CD4-positive, alpha-beta T cell (primary cell): Measurements from ENCODE around the gene DHRS4L2. TPM values are rescaled to one million over a fixed set of nuclear protein-coding genes. Genes with fewer than 3 reads are reported as not detected.

Experiments
- ATAC-seq: fragments of 200-7000 bp; cut with Tn5 transposase; one replicate; pipeline ENCODE4 v1.10.0; 2022; ENCODE audit warnings: mild to moderate bottlenecking; ENCODE audit not compliant: poor library complexity
- CTCF ChIA-PET: fragments of 350-600 bp; sonication (Branson Sonifier 250); formaldehyde crosslinking; loops from one replicate; lab custom pipeline; 2021; ENCODE audit warnings: antibody characterized with exemption, inconsistent platforms; lab: Charles Lee
- POLR2A ChIA-PET: fragments of 350-600 bp; sonication (Branson Sonifier 250); formaldehyde crosslinking; loops from one replicate; lab custom pipeline; 2021; ENCODE audit warnings: antibody characterized with exemption, inconsistent platforms; lab: Charles Lee
- DNase-seq, 14 experiments: peaks; one replicate each; pipeline ENCODE4 v3.0.0-alpha.2; 2013 to 2020; ENCODE audit warnings: mixed read lengths in 2 of 14
- H3K27ac ChIP-seq, 2 donors: one replicate each; pipeline versions ENCODE4 v1.5.1 to v1.7.0; 2013; ENCODE audit warnings: low read length in 2 of 2, low read depth in 1 of 2, mild to moderate bottlenecking in 1 of 2
- H3K27me3 ChIP-seq, 2 experiments: 1 replicate in 1 of 2; 2 replicates in 1 of 2; pipeline versions ENCODE4 v1.6.1 to v1.7.0; 2013; ENCODE audit warnings: low read length in 2 of 2, control low read depth in 1 of 2, mild to moderate bottlenecking in 1 of 2, moderate library complexity in 1 of 2; ENCODE audit not compliant: insufficient read depth in 2 of 2, control insufficient read depth in 1 of 2
- H3K36me3 ChIP-seq: one replicate; pipeline ENCODE4 v1.6.1; 2013; ENCODE audit warnings: low read length, control low read depth; ENCODE audit not compliant: insufficient read depth
- H3K4me1 ChIP-seq: one replicate; pipeline ENCODE4 v1.6.1; 2013; ENCODE audit warnings: low read length, control low read depth; ENCODE audit not compliant: insufficient read depth
- H3K4me3 ChIP-seq: one replicate; pipeline ENCODE4 v1.5.1; 2013; ENCODE audit warnings: mild to moderate bottlenecking, low read length, moderate library complexity
- H3K9me3 ChIP-seq, 2 experiments: 1 replicate in 1 of 2; 2 replicates in 1 of 2; pipeline versions ENCODE4 v1.6.1 to v1.7.0; 2013; ENCODE audit warnings: low read length in 2 of 2, mild to moderate bottlenecking in 2 of 2, control low read depth in 1 of 2, moderate library complexity in 1 of 2; ENCODE audit not compliant: control insufficient read depth in 1 of 2, insufficient read depth in 1 of 2
- H3K27ac Mint-ChIP-seq: one replicate; pipeline ENCODE4 v1.8.0; 2020; ENCODE audit warnings: mixed read lengths
- H3K27me3 Mint-ChIP-seq: one replicate; pipeline ENCODE4 v1.8.0; 2021; ENCODE audit warnings: mixed read lengths
- H3K36me3 Mint-ChIP-seq: one replicate; pipeline ENCODE4 v1.8.0; 2021; ENCODE audit warnings: low read depth, mixed read lengths
- H3K4me1 Mint-ChIP-seq: one replicate; pipeline ENCODE4 v1.8.0; 2021; ENCODE audit warnings: low read depth, mixed read lengths
- H3K4me3 Mint-ChIP-seq: one replicate; pipeline ENCODE4 v1.8.0; 2020; ENCODE audit warnings: mild to moderate bottlenecking, mixed read lengths
- H3K9me3 Mint-ChIP-seq: one replicate; pipeline ENCODE4 v1.8.0; 2020; ENCODE audit warnings: mixed read lengths
- intact Hi-C, 2 experiments: fragments of 100-400 bp; cut with DNase I in 1 of 2; cut with micrococcal nuclease in 1 of 2; formaldehyde crosslinking; loops; one replicate each; pipeline versions ENCODE4 v1.15.1 to v1.9.0; 2023 to 2025; cut with DNase I, micrococcal nuclease
- total RNA-seq, 174 experiments: library from RNA in 2 of 174; stranded (reverse) in 2 of 174; gene quantifications; one replicate each; pipeline ENCODE4 v1.2.3 and lab custom pipeline; 2021 to 2026
- TF ChIP-seq, protein P1 (sequence below): fragments of 200-600 bp; IDR thresholded peaks from one replicate; pipeline ENCODE4 v1.8.0; 2022; ENCODE audit warnings: antibody characterized with exemption, mild to moderate bottlenecking

The DHRS4L2 gene
- total RNA-seq, 2 experiments from 2014 or later: 8.3 to 8.7 TPM

DNA sequence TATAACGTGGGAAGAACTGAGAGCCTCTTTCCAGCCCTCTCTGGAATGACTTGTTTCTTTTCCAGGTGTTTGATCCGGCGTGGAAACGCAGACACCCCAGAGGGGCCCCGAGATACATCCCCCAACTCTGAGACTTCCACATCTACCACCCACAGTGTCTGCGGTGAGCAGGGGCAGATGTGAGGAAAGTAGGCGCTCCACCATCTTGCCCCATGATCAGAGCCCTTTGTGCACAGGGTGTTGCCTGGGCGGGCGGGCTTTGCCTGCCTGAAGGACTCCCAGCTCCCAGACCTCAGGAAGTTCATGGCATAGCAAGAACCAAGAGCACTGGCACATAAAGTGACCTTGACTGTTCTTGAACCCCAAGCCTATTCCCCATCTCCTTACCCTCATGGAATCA, 65.9 kb downstream of the DHRS4L2 start:
- Mint-ChIP-seq H3K9me3 (no peaks in the 10 kb centered on the region), H3K36me3 (no peaks in the 10 kb centered on the region), H3K4me1 (peaks cover 14% of the 10 kb centered on the region), H3K27ac (no peak overlapping the region), H3K27me3 (peaks cover 25% of the 10 kb centered on the region), H3K4me3 (peak overlapping the region; percentile 34)
- ATAC-seq (no peak), DNase-seq (no peak)
- Histone ChIP-seq H3K27ac (no peak overlapping the region), H3K4me1 (peaks cover 21% of the 10 kb centered on the region), H3K4me3 (no peak overlapping the region), H3K36me3 (no peaks in the 10 kb centered on the region), H3K27me3 (peaks cover 0 to 16% of the 10 kb centered on the region in 2 experiments), H3K9me3 (peaks cover 0 to 10% of the 10 kb centered on the region in 2 experiments)
- POLR2A ChIA-PET: interaction anchor here (1.2 to 1.3 kb wide), 2 partner anchors 27 to 106 kb away, joined by 3 to 6 read pairs; partner anchors contain the start of gene IRF9
- intact Hi-C loops: no loop called here
- CTCF ChIA-PET: interaction anchor here (1.4 to 1.6 kb wide), 2 partner anchors 54 to 161 kb away, joined by 3 read pairs; partner anchors contain the start of gene MDP1
- TF ChIP-seq, protein P1, sequence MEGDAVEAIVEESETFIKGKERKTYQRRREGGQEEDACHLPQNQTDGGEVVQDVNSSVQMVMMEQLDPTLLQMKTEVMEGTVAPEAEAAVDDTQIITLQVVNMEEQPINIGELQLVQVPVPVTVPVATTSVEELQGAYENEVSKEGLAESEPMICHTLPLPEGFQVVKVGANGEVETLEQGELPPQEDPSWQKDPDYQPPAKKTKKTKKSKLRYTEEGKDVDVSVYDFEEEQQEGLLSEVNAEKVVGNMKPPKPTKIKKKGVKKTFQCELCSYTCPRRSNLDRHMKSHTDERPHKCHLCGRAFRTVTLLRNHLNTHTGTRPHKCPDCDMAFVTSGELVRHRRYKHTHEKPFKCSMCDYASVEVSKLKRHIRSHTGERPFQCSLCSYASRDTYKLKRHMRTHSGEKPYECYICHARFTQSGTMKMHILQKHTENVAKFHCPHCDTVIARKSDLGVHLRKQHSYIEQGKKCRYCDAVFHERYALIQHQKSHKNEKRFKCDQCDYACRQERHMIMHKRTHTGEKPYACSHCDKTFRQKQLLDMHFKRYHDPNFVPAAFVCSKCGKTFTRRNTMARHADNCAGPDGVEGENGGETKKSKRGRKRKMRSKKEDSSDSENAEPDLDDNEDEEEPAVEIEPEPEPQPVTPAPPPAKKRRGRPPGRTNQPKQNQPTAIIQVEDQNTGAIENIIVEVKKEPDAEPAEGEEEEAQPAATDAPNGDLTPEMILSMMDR: no peak

Other genes starting within 250 kb of the DHRS4L2 start
- gene DHRS4, start 35.2 kb upstream of the DHRS4L2 start, total RNA-seq: 1 to 10 TPM; 6.6 to 6.7 TPM
- gene CARMIL3, start 63.1 kb downstream of the DHRS4L2 start, total RNA-seq: under 1 TPM; 0.05 to 0.11 TPM
- not detected for gene CPNE6, start 82.6 kb downstream of the DHRS4L2 start, total RNA-seq
- 1 to 10 TPM; 5.2 to 7.4 TPM for gene PCK2, start 105.4 kb downstream of the DHRS4L2 start, total RNA-seq
- 10 to 100 TPM; 74.8 to 75.3 TPM for gene DCAF11, start 125.8 kb downstream of the DHRS4L2 start, total RNA-seq
- 1 to 10 TPM; 1.6 to 1.9 TPM for gene NRL, start 126.0 kb downstream of the DHRS4L2 start, total RNA-seq
- 1 to 10 TPM; 1.5 to 1.7 TPM for gene FITM1, start 141.7 kb downstream of the DHRS4L2 start, total RNA-seq
- gene PSME1, start 147.3 kb downstream of the DHRS4L2 start, total RNA-seq: 100 to 1,000 TPM; 166 to 171 TPM
- gene EMC9, start 152.7 kb downstream of the DHRS4L2 start, total RNA-seq: 10 to 100 TPM; 11.8 to 13.1 TPM
- gene PSME2, start 157.7 kb downstream of the DHRS4L2 start, total RNA-seq: 10 to 100 TPM; 81.7 to 83.2 TPM
- 10 to 100 TPM; 46.0 to 57.8 TPM for gene RNF31, start 158.6 kb downstream of the DHRS4L2 start, total RNA-seq
- 100 to 1,000 TPM; 248 to 262 TPM for gene IRF9, start 172.3 kb downstream of the DHRS4L2 start, total RNA-seq
- gene REC8, start 183.2 kb downstream of the DHRS4L2 start, total RNA-seq: 100 to 1,000 TPM; 105 to 107 TPM
- gene IPO4, start 199.9 kb downstream of the DHRS4L2 start, total RNA-seq: 10 to 100 TPM; 36.6 to 37.9 TPM
- gene TM9SF1, start 206.5 kb downstream of the DHRS4L2 start, total RNA-seq: 10 to 100 TPM; 12.9 to 13.0 TPM
- under 1 TPM; 0.30 to 0.64 TPM for gene TSSK4, start 216.8 kb downstream of the DHRS4L2 start, total RNA-seq
- gene CHMP4A, start 224.6 kb downstream of the DHRS4L2 start, total RNA-seq: 10 to 100 TPM; 73.4 to 80.1 TPM
- gene MDP1, start 227.1 kb downstream of the DHRS4L2 start, total RNA-seq: 1 to 10 TPM; 3.2 to 3.7 TPM
- gene NEDD8, start 243.4 kb downstream of the DHRS4L2 start, total RNA-seq: 10 to 100 TPM; 42.0 to 43.5 TPM
- 10 to 100 TPM; 22.2 to 24.8 TPM for gene GMPR2, start 244.0 kb downstream of the DHRS4L2 start, total RNA-seq